ENCODE measurements around the gene CABP2.
"Not testable (repeated sequence)": the region's sequence is repeated elsewhere in the genome, so short reads cannot be mapped to it uniquely, and the experiment has no call there.

CABP2 gene

DNA sequence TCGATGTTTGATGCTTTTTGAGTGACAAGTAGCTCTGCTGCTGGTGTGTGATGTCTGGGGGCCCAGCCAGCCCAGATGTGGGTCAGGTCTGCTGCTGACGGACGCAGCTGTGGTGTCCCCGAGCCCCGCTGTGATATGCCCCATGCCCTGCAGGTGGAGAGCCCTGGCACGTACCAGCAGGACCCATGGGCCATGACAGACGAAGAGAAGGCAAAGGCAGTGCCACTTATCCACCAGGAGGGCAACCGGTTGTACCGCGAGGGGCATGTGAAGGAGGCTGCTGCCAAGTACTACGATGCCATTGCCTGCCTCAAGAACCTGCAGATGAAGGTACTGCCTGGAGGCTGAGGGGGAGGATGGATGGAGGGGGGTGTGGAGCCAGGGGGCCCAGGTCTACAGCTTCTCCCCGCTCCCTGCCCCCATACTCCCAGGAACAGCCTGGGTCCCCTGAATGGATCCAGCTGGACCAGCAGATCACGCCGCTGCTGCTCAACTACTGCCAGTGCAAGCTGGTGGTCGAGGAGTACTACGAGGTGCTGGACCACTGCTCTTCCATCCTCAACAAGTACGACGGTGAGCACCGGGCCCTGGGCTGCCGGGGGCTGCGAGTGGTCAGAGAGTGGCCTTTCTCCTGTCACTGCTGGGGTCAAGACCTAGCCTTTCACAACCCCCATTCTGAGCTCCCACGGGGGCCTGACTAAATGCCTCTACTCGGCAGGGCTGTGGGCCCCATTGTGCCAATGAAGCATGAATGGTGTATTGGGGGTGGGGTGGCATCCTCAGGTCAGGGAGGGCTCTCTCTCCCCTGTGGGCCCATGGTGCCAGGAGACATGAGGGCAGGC lies 33.1 kb downstream of the CABP2 start:
- no peaks in the 10 kb centered on the region for H3K27me3 ChIP-seq
- H3K36me3 ChIP-seq = peaks cover 75% of the 10 kb centered on the region
- H3K4me1 ChIP-seq (ENCODE audit: control insufficient read depth in 1 of 2, insufficient read depth in 1 of 2, low read depth in 1 of 2, low read length in 1 of 2) = peaks cover 15 to 16% of the 10 kb centered on the region in 2 experiments
- no peak overlapping the region for H3K4me3 ChIP-seq (ENCODE audit: low read depth in 1 of 2, low read length in 1 of 2)
- TF ChIP-seq, protein P1, sequence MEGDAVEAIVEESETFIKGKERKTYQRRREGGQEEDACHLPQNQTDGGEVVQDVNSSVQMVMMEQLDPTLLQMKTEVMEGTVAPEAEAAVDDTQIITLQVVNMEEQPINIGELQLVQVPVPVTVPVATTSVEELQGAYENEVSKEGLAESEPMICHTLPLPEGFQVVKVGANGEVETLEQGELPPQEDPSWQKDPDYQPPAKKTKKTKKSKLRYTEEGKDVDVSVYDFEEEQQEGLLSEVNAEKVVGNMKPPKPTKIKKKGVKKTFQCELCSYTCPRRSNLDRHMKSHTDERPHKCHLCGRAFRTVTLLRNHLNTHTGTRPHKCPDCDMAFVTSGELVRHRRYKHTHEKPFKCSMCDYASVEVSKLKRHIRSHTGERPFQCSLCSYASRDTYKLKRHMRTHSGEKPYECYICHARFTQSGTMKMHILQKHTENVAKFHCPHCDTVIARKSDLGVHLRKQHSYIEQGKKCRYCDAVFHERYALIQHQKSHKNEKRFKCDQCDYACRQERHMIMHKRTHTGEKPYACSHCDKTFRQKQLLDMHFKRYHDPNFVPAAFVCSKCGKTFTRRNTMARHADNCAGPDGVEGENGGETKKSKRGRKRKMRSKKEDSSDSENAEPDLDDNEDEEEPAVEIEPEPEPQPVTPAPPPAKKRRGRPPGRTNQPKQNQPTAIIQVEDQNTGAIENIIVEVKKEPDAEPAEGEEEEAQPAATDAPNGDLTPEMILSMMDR (IDR thresholded peaks at IDR 0.05) = no peak
- H3K9me3 ChIP-seq = no peaks in the 10 kb centered on the region
- peak overlapping the region; percentile 4 for H3K27ac ChIP-seq

DNA sequence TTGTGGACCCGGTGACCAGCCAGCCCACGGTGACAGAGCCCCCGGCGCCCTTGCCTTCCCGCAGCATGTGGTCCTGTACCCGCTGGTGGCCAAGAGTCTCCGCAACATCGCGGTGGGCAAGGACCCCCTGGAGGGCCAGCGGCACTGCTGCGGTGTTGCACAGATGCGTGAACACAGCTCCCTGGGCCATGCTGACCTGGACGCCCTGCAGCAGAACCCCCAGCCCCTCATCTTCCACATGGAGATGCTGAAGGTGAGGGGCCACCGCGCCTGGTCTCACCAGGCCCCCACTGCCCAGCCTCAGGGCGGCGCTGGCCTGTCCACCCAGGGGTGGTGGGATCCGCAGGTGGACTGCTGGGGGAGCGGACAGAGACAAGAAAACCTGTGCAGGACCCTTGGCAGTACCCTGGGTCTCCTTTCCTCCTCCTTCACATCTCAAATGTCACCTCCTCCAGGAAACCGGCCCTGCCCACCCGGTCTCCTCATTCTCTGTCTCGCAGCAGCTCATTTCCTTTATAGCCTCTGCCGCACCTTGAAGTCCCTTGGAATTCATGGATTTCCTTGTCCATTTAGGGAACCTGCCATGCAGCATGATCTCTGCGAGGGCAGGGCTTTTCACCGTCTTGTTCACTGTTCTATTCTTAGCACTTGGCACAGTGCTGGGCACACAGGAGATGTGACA lies 33.9 kb downstream of the CABP2 start:
- Histone ChIP-seq H3K4me1 (ENCODE audit: control insufficient read depth in 1 of 2, insufficient read depth in 1 of 2, low read depth in 1 of 2, low read length in 1 of 2) (peaks cover 23% of the 10 kb centered on the region in 2 experiments), H3K9me3 (no peaks in the 10 kb centered on the region), H3K27me3 (no peaks in the 10 kb centered on the region), H3K27ac (no peak overlapping the region), H3K36me3 (peaks cover 67% of the 10 kb centered on the region), H3K4me3 (ENCODE audit: low read depth in 1 of 2, low read length in 1 of 2) (no peak overlapping the region)
- TF ChIP-seq, protein P1 (IDR thresholded peaks at IDR 0.05) = no peak

DNA sequence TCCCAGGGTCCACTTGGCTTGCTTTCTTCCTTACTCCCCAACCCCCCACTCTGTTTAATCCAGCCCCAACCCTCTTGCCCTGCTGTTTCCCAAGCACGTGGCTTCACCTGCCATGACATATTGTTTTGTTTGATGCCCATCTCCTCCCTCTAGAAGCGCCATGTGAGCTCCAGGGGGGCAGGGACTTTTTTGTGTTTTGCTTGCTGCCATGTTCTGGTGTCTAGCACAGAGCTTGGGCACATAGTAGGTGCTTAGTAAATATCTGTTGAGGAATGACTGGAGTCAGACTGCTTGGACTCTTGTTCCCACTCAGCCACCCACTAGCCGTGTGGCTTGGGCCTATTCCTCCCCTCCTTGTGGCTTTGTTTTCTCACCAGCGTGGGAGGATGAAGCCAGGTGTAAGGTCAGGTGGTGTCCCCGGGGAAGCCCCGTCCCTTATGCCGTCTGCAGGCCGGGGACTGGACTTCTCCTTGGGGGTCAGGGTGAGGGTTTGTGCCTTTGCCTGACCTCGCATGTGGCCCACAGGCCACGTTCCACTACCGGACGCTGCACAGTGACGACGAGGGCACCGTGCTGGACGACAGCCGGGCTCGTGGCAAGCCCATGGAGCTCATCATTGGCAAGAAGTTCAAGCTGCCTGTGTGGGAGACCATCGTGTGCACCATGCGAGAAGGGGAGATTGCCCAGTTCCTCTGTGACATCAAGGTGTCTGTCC lies 36.6 kb downstream of the CABP2 start:
- peaks cover 40% of the 10 kb centered on the region for H3K36me3 ChIP-seq
- TF ChIP-seq, protein P1 (IDR thresholded peaks at IDR 0.05) = no peak
- peaks cover 40 to 44% of the 10 kb centered on the region in 2 experiments for H3K4me1 ChIP-seq (ENCODE audit: control insufficient read depth in 1 of 2, insufficient read depth in 1 of 2, low read depth in 1 of 2, low read length in 1 of 2)
- no peaks in the 10 kb centered on the region for H3K27me3 ChIP-seq
- H3K9me3 ChIP-seq = no peaks in the 10 kb centered on the region
- H3K27ac ChIP-seq = peak overlapping the region; percentile 54
- no peak overlapping the region for H3K4me3 ChIP-seq (ENCODE audit: low read depth in 1 of 2, low read length in 1 of 2)

DNA sequence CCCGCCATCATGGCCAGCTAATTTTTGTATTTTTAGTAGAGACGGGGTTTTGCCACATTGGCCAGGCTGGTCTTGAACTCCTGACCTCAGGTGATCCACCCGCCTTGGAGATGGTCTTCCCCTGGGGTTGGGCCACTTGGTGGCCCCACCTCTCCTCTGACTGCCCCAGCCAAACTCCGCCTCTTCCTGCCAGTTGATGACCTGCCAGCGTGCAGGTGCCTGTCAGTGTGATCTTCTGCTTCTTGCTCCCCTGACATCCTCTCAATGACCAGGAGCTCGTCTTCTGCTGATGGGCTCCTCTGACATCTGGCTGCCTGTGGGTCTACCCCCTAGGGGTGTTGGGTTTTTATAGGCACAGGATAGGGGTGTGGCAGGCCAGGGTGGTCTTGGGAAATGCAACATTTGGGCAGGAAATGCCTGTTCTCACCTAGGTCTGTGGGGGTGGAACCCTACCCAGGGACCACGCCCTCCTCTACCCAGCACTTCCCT lies 37.3 kb downstream of the CABP2 start:
- H3K27me3 ChIP-seq; H3K4me3 ChIP-seq (ENCODE audit: low read depth in 1 of 2, low read length in 1 of 2); H3K9me3 ChIP-seq: not testable (repeated sequence)
- Histone ChIP-seq H3K27ac (peak overlapping the region; percentile 54), H3K4me1 (ENCODE audit: control insufficient read depth in 1 of 2, insufficient read depth in 1 of 2, low read depth in 1 of 2, low read length in 1 of 2) (peaks cover 40 to 44% of the 10 kb centered on the region in 2 experiments), H3K36me3 (peaks cover 33% of the 10 kb centered on the region)

DNA sequence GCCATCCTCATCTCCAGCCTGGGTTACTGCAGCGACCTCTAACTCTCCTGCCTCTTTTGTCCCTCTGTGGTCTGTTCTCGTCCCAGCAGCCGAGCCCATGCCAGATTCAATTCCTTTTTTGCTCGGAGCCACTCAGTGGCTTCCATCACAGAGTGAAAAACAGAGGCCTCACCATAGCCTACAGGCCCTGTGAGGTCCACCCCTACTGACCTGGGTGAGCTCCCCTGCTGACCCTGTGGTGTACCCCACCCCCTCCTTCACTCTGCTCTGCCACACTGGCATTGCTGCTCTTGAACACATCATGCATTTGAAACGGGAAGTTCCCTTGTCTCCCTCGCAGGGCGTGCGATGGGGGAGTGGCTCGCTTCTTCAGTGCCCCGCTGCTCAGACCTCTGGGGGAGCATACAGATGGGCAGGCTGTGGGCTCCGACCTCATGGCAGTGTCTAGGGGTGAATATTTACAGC lies 38.4 kb downstream of the CABP2 start:
- Histone ChIP-seq H3K9me3 (no peaks in the 10 kb centered on the region), H3K4me3 (ENCODE audit: low read depth in 1 of 2, low read length in 1 of 2) (peak overlapping the region; percentile 18), H3K36me3 (peaks cover 23% of the 10 kb centered on the region), H3K27me3 (no peaks in the 10 kb centered on the region), H3K27ac (peak overlapping the region; percentile 96), H3K4me1 (ENCODE audit: control insufficient read depth in 1 of 2, insufficient read depth in 1 of 2, low read depth in 1 of 2, low read length in 1 of 2) (peaks cover 40 to 44% of the 10 kb centered on the region in 2 experiments)
- TF ChIP-seq, protein P1 (IDR thresholded peaks at IDR 0.05) = no peak
